ENCODE data around the gene PMM1.

PMM1 gene

GRCh38 chr22:41568811-41569210 lies 20.8 kb downstream of the PMM1 start:
- no peaks in the 10 kb centered on the region; the same call in 1 of the 2 replicates for H3K27me3 ChIP-seq (ENCODE audit: control insufficient read depth, low read length)
- no peaks in the 10 kb centered on the region for H3K79me2 ChIP-seq (ENCODE audit: control insufficient read depth, low read length)
- H3K4me1 ChIP-seq (ENCODE audit: control insufficient read depth, low read length), result no peaks in the 10 kb centered on the region
- TF ChIP-seq EZH2phosphoT487 (IDR thresholded peaks at IDR 0.05; ENCODE audit: borderline replicate concordance, low read length) (no peak), CTCF (IDR thresholded peaks at IDR 0.05; ENCODE audit: low read depth, low read length, poor library complexity, severe bottlenecking) (no peak)
- H3K27ac ChIP-seq (ENCODE audit: low read depth, low read length), result no peak overlapping the region
- no peaks in the 10 kb centered on the region for H3K9me3 ChIP-seq (ENCODE audit: control insufficient read depth, insufficient read depth, low read length)
- H3K4me2 ChIP-seq (ENCODE audit: low read length), result no peak overlapping the region
- no peaks in the 10 kb centered on the region for H3K36me3 ChIP-seq (ENCODE audit: control insufficient read depth, low read length)
- no peaks in the 10 kb centered on the region for H3F3A ChIP-seq (ENCODE audit: control insufficient read depth, insufficient read depth)
- no peaks in the 10 kb centered on the region for H3K9me2 ChIP-seq (replicated peaks; ENCODE audit: control insufficient read depth, low read length)
- no peak overlapping the region for H3K4me3 ChIP-seq (ENCODE audit: low read length)
- H4K20me1 ChIP-seq (ENCODE audit: control insufficient read depth, insufficient read depth, low read depth, low read length), result no peaks in the 10 kb centered on the region

- Histone ChIP-seq H3K4me2 (ENCODE audit: low read length) (no peak overlapping the region), H3K27me3 (ENCODE audit: control insufficient read depth, low read length) (peaks cover 2% of the 10 kb centered on the region), H3K4me3 (ENCODE audit: low read length) (no peak overlapping the region), H3K9me2 (replicated peaks; ENCODE audit: control insufficient read depth, low read length) (no peaks in the 10 kb centered on the region), H4K20me1 (ENCODE audit: control insufficient read depth, insufficient read depth, low read depth, low read length) (no peaks in the 10 kb centered on the region), H3K9me3 (ENCODE audit: control insufficient read depth, insufficient read depth, low read length) (no peaks in the 10 kb centered on the region), H3K4me1 (ENCODE audit: control insufficient read depth, low read length) (no peaks in the 10 kb centered on the region), H3K79me2 (ENCODE audit: control insufficient read depth, low read length) (no peaks in the 10 kb centered on the region), H3K27ac (ENCODE audit: low read depth, low read length) (no peak overlapping the region), H3F3A (ENCODE audit: control insufficient read depth, insufficient read depth) (no peaks in the 10 kb centered on the region), H3K36me3 (ENCODE audit: control insufficient read depth, low read length) (no peaks in the 10 kb centered on the region)
- no peak for TF ChIP-seq EZH2phosphoT487 (IDR thresholded peaks at IDR 0.05; ENCODE audit: borderline replicate concordance, low read length)
- no peak for TF ChIP-seq CTCF (IDR thresholded peaks at IDR 0.05; ENCODE audit: low read depth, low read length, poor library complexity, severe bottlenecking)
These were observed 22.2 kb downstream of the PMM1 start for GRCh38 chr22:41567512-41567768.

- Histone ChIP-seq H3K27me3 (ENCODE audit: control insufficient read depth, low read length) (peaks cover 20% of the 10 kb centered on the region), H3K4me3 (ENCODE audit: low read length) (no peak overlapping the region), H3K4me2 (ENCODE audit: low read length) (no peak overlapping the region), H3K36me3 (ENCODE audit: control insufficient read depth, low read length) (no peaks in the 10 kb centered on the region), H3F3A (ENCODE audit: control insufficient read depth, insufficient read depth) (no peaks in the 10 kb centered on the region), H3K79me2 (ENCODE audit: control insufficient read depth, low read length) (no peaks in the 10 kb centered on the region), H3K4me1 (ENCODE audit: control insufficient read depth, low read length) (no peaks in the 10 kb centered on the region), H3K27ac (ENCODE audit: low read depth, low read length) (no peak overlapping the region), H4K20me1 (ENCODE audit: control insufficient read depth, insufficient read depth, low read depth, low read length) (no peaks in the 10 kb centered on the region), H3K9me2 (replicated peaks; ENCODE audit: control insufficient read depth, low read length) (no peaks in the 10 kb centered on the region), H3K9me3 (ENCODE audit: control insufficient read depth, insufficient read depth, low read length) (no peaks in the 10 kb centered on the region)
- TF ChIP-seq EZH2phosphoT487 (IDR thresholded peaks at IDR 0.05; ENCODE audit: borderline replicate concordance, low read length) (no peak), CTCF (IDR thresholded peaks at IDR 0.05; ENCODE audit: low read depth, low read length, poor library complexity, severe bottlenecking) (no peak)
These were observed 24.1 kb downstream of the PMM1 start for GRCh38 chr22:41565403-41566054.
